ENCODE measurements around the gene MBD2.

Gene MBD2

GRCh38 chr18:54183390-54183789 lies 41.1 kb downstream of the MBD2 start:
- H3K36me3 ChIP-seq (ENCODE audit: low read length) = peaks cover 70% of the 10 kb centered on the region
- H3K27me3 ChIP-seq (ENCODE audit: low read length) = no peaks in the 10 kb centered on the region
- H3K9me3 ChIP-seq (ENCODE audit: insufficient read depth, low read length) = no peaks in the 10 kb centered on the region
- peaks cover 36% of the 10 kb centered on the region; the same call in 1 of the 2 replicates for H3F3A ChIP-seq (ENCODE audit: insufficient read depth)
- no peak overlapping the region for H3K9ac ChIP-seq (ENCODE audit: low read length)
- H3K27ac ChIP-seq (ENCODE audit: low read depth, low read length) = no peak overlapping the region
- TF ChIP-seq EZH2phosphoT487 (conservative IDR thresholded peaks at IDR 0.05; ENCODE audit: low read length) = no peak
- TF ChIP-seq CTCF (IDR thresholded peaks at IDR 0.05; ENCODE audit: insufficient read depth, low read length, poor library complexity, severe bottlenecking) = no peak
- H3K4me2 ChIP-seq (ENCODE audit: low read depth, low read length, poor library complexity, severe bottlenecking) = no peak overlapping the region
- H3K9me2 ChIP-seq (replicated peaks; ENCODE audit: insufficient read depth, low read length) = no peaks in the 10 kb centered on the region
- no peak overlapping the region for H2AFZ ChIP-seq (ENCODE audit: low read depth, low read length, severe bottlenecking)
- peaks cover 66% of the 10 kb centered on the region for H3K79me2 ChIP-seq (ENCODE audit: insufficient read depth, low read length)
- H3K4me3 ChIP-seq (ENCODE audit: insufficient read depth, low read length, poor library complexity, severe bottlenecking) = no peak overlapping the region
- peaks cover 34% of the 10 kb centered on the region for H4K20me1 ChIP-seq (ENCODE audit: low read depth, low read length)

GRCh38 chr18:54181856-54182602 lies 42.4 kb downstream of the MBD2 start:
- H3K9me3 ChIP-seq (ENCODE audit: insufficient read depth, low read length) = no peaks in the 10 kb centered on the region
- peaks cover 66% of the 10 kb centered on the region for H3K79me2 ChIP-seq (ENCODE audit: insufficient read depth, low read length)
- peaks cover 64% of the 10 kb centered on the region for H3K36me3 ChIP-seq (ENCODE audit: low read length)
- peaks cover 31% of the 10 kb centered on the region; the same call in 1 of the 2 replicates for H3F3A ChIP-seq (ENCODE audit: insufficient read depth)
- H3K4me2 ChIP-seq (ENCODE audit: low read depth, low read length, poor library complexity, severe bottlenecking) = no peak overlapping the region
- no peaks in the 10 kb centered on the region for H3K27me3 ChIP-seq (ENCODE audit: low read length)
- no peaks in the 10 kb centered on the region for H3K9me2 ChIP-seq (replicated peaks; ENCODE audit: insufficient read depth, low read length)
- no peak overlapping the region for H2AFZ ChIP-seq (ENCODE audit: low read depth, low read length, severe bottlenecking)
- peaks cover 37% of the 10 kb centered on the region for H4K20me1 ChIP-seq (ENCODE audit: low read depth, low read length)
- H3K27ac ChIP-seq (ENCODE audit: low read depth, low read length) = no peak overlapping the region
- no peak for TF ChIP-seq EZH2phosphoT487 (conservative IDR thresholded peaks at IDR 0.05; ENCODE audit: low read length)
- TF ChIP-seq CTCF (IDR thresholded peaks at IDR 0.05; ENCODE audit: insufficient read depth, low read length, poor library complexity, severe bottlenecking) = no peak
- H3K4me3 ChIP-seq (ENCODE audit: insufficient read depth, low read length, poor library complexity, severe bottlenecking) = no peak overlapping the region
- no peak overlapping the region for H3K9ac ChIP-seq (ENCODE audit: low read length)

GRCh38 chr18:54173980-54174630 lies 50.4 kb downstream of the MBD2 start:
- Histone ChIP-seq H3K4me3 (ENCODE audit: insufficient read depth, low read length, poor library complexity, severe bottlenecking) (no peak overlapping the region), H3K4me2 (ENCODE audit: low read depth, low read length, poor library complexity, severe bottlenecking) (no peak overlapping the region), H4K20me1 (ENCODE audit: low read depth, low read length) (peaks cover 35% of the 10 kb centered on the region), H3K27me3 (ENCODE audit: low read length) (no peaks in the 10 kb centered on the region), H3K9me2 (replicated peaks; ENCODE audit: insufficient read depth, low read length) (no peaks in the 10 kb centered on the region), H3K27ac (ENCODE audit: low read depth, low read length) (no peak overlapping the region), H3K79me2 (ENCODE audit: insufficient read depth, low read length) (peaks cover 97% of the 10 kb centered on the region), H3K9ac (ENCODE audit: low read length) (no peak overlapping the region), H2AFZ (ENCODE audit: low read depth, low read length, severe bottlenecking) (no peak overlapping the region), H3K9me3 (ENCODE audit: insufficient read depth, low read length) (no peaks in the 10 kb centered on the region), H3F3A (ENCODE audit: insufficient read depth) (peaks cover under 1% of the 10 kb centered on the region; the same call in 1 of the 2 replicates), H3K36me3 (ENCODE audit: low read length) (peaks cover 44% of the 10 kb centered on the region)
- no peak for TF ChIP-seq CTCF (IDR thresholded peaks at IDR 0.05; ENCODE audit: insufficient read depth, low read length, poor library complexity, severe bottlenecking)
- TF ChIP-seq EZH2phosphoT487 (conservative IDR thresholded peaks at IDR 0.05; ENCODE audit: low read length) = no peak
